ENCODE measurements around the gene ZNF732. TPM values are rescaled to one million over a fixed set of nuclear protein-coding genes. Genes with fewer than 3 reads are reported as not detected.

ZNF732 gene
- total RNA-seq, 2 donors from 2014 or later = 8.6 to 23.4 TPM

DNA sequence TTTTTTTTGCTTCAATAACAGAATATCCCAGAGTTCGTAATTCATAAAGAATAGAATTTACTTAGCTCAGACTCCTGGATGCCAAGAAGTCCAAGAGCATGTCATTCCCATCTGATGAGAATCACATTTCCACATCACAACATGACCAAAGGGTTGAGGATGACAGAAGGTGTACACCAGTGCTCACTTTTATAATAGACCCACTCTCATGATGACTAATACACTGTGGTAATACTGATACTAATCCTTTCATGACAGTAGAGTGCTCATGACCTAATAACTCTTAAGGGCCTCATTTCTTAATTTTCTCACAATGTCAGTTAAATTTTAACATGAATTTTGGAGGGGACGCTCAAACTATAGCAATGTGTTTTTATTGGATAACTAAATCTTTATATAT, 69.2 kb downstream of the ZNF732 start:
- H3K27me3 Mint-ChIP-seq (ENCODE audit: insufficient read depth) = no peaks in the 10 kb centered on the region
- H3K9me3 Mint-ChIP-seq = peaks cover 82% of the 10 kb centered on the region
- TF ChIP-seq CTCF (conservative IDR thresholded peaks at IDR 0.05) = no peak
- no peak overlapping the region for H3K27ac Mint-ChIP-seq
- no peak overlapping the region for H3K27ac ChIP-seq (ENCODE audit: low read depth, low read length)
- no peak overlapping the region for H3K9ac ChIP-seq (ENCODE audit: extremely low read depth, low read length, poor library complexity, severe bottlenecking)
- H3K4me3 ChIP-seq (ENCODE audit: low read length) = peak overlapping the region; percentile 28
- no peaks in the 10 kb centered on the region for H3K36me3 ChIP-seq (ENCODE audit: control insufficient read depth, insufficient read depth, low read length)
- no peaks in the 10 kb centered on the region for H3K4me1 Mint-ChIP-seq
- no peaks in the 10 kb centered on the region for H3K27me3 ChIP-seq (ENCODE audit: control insufficient read depth, insufficient read depth, low read length, poor library complexity, severe bottlenecking)
- peaks cover 85% of the 10 kb centered on the region for H3K9me3 ChIP-seq (ENCODE audit: control insufficient read depth, low read length)
- H3K4me1 ChIP-seq (ENCODE audit: control insufficient read depth, insufficient read depth, low read length) = no peaks in the 10 kb centered on the region
- H3K36me3 Mint-ChIP-seq (ENCODE audit: low read depth) = peaks cover 20% of the 10 kb centered on the region
- WGBS, 2 experiments (ENCODE audit: insufficient coverage in 1 of 2, insufficient read length in 1 of 2) = 60 to 100% methylated on average over 1 of the region's 2 CpGs
- DNase-seq = no peak
- H3K4me3 Mint-ChIP-seq = no peak overlapping the region

- H3K4me3 Mint-ChIP-seq = no peak overlapping the region
- Histone ChIP-seq H3K4me1 (ENCODE audit: control insufficient read depth, insufficient read depth, low read length) (no peaks in the 10 kb centered on the region), H3K27ac (ENCODE audit: low read depth, low read length) (no peak overlapping the region), H3K36me3 (ENCODE audit: control insufficient read depth, insufficient read depth, low read length) (no peaks in the 10 kb centered on the region), H3K9ac (ENCODE audit: extremely low read depth, low read length, poor library complexity, severe bottlenecking) (no peak overlapping the region), H3K27me3 (ENCODE audit: control insufficient read depth, insufficient read depth, low read length, poor library complexity, severe bottlenecking) (no peaks in the 10 kb centered on the region), H3K4me3 (ENCODE audit: low read length) (no peak overlapping the region), H3K9me3 (ENCODE audit: control insufficient read depth, low read length) (peaks cover 86% of the 10 kb centered on the region)
- H3K36me3 Mint-ChIP-seq (ENCODE audit: low read depth) = peaks cover 29% of the 10 kb centered on the region
- no peaks in the 10 kb centered on the region for H3K27me3 Mint-ChIP-seq (ENCODE audit: insufficient read depth)
- no peak for TF ChIP-seq CTCF (conservative IDR thresholded peaks at IDR 0.05)
- H3K9me3 Mint-ChIP-seq = peaks cover 84% of the 10 kb centered on the region
- H3K4me1 Mint-ChIP-seq = no peaks in the 10 kb centered on the region
- no peak overlapping the region for H3K27ac Mint-ChIP-seq
- WGBS, 2 experiments (ENCODE audit: insufficient coverage in 1 of 2, insufficient read length in 1 of 2) = 71% methylated on average over 1 of the region's 1 CpG; no CpG with 5 or more reads in 1 of the 2 experiments
- no peak for DNase-seq
These were observed 71.1 kb downstream of the ZNF732 start for GRCh38 chr4:234178-234577.

DNA sequence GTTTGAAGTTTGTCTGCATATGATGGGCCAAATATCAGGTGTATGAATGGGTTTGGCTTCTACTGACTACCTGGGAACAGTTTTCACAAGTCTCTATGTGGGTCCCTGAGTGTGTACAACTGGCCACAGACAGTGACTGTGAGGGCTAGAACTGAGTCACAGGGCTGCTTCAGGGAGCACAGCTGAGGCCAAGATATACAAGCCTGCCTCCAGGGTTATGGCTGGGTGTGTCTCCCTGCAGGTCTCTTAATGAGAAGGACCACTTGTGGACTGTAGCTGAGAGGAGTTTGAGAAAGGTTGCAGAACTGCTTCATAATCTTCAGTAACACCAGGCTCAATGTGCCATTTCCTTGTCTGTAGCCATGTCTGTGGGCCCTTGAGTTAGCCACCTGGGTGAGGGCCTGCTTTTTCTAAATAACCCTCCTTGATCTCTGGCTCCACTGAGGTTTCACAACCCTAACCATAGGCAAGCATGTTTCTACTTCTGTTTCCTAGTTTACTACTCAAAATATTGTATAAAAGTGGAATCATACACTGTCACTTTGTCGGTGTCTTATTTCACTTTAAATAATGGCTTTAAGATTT, 81.3 kb downstream of the ZNF732 start:
- no peak overlapping the region for H3K27ac Mint-ChIP-seq
- no peak for TF ChIP-seq CTCF (conservative IDR thresholded peaks at IDR 0.05)
- no peaks in the 10 kb centered on the region for H3K36me3 ChIP-seq (ENCODE audit: control insufficient read depth, insufficient read depth, low read length)
- H3K27ac ChIP-seq (ENCODE audit: low read depth, low read length) = no peak overlapping the region
- H3K4me3 ChIP-seq (ENCODE audit: low read length) = no peak overlapping the region
- no peaks in the 10 kb centered on the region for H3K27me3 ChIP-seq (ENCODE audit: control insufficient read depth, insufficient read depth, low read length, poor library complexity, severe bottlenecking)
- H3K9me3 ChIP-seq (ENCODE audit: control insufficient read depth, low read length) = peaks cover 69% of the 10 kb centered on the region
- H3K4me1 Mint-ChIP-seq = no peaks in the 10 kb centered on the region
- no peak for DNase-seq
- no peak overlapping the region for H3K4me3 Mint-ChIP-seq
- H3K9me3 Mint-ChIP-seq = peaks cover 65% of the 10 kb centered on the region
- no peaks in the 10 kb centered on the region for H3K27me3 Mint-ChIP-seq (ENCODE audit: insufficient read depth)
- H3K9ac ChIP-seq (ENCODE audit: extremely low read depth, low read length, poor library complexity, severe bottlenecking) = no peak overlapping the region
- no peaks in the 10 kb centered on the region for H3K4me1 ChIP-seq (ENCODE audit: control insufficient read depth, insufficient read depth, low read length)
- no CpG with 5 or more reads among the region's 1 CpG for WGBS, 2 experiments (ENCODE audit: insufficient coverage in 1 of 2, insufficient read length in 1 of 2)
- H3K36me3 Mint-ChIP-seq (ENCODE audit: low read depth) = peaks cover 39% of the 10 kb centered on the region

Small RNAs within 50 kb of the gene (microRNA-seq; reads per million reads assigned to microRNA genes)
- gene MIR571 (ENCODE audit: borderline microRNAs expressed) = not detected

Other genes with a start within 250 kb of the ZNF732 start
- gene ZNF718, start 181.0 kb downstream of the ZNF732 start, total RNA-seq = 10 to 100 TPM; 15.8 to 23.7 TPM
- gene ZNF141, start 32.3 kb upstream of the ZNF732 start, total RNA-seq = 10 to 100 TPM; 42.9 to 43.7 TPM
- 10 to 100 TPM; 68.9 to 71.5 TPM for gene ZNF721, start 193.7 kb upstream of the ZNF732 start, total RNA-seq
- gene PIGG, start 193.7 kb upstream of the ZNF732 start, total RNA-seq = 10 to 100 TPM; 73.4 to 80.3 TPM